Fibroblast of pulmonary artery (primary cell): ENCODE results near the gene ENTPD1.

Experiments
- DNase-seq: peaks from one replicate; pipeline ENCODE4 v3.0.0-alpha.2; 2010; ENCODE audit warnings: low read depth
- H3K4me3 ChIP-seq: replicated peaks from 2 replicates; pipeline ENCODE4 v1.5.1; 2011; ENCODE audit warnings: low read depth, mild to moderate bottlenecking, control low read depth, low read length, moderate library complexity
- TF ChIP-seq, protein P1 (sequence below): IDR thresholded peaks from 2 replicates; pipeline ENCODE4 v1.5.1; 2011; ENCODE audit warnings: mild to moderate bottlenecking, control low read depth, low read length, inconsistent platforms; ENCODE audit errors: missing control alignments

ENTPD1 gene

DNA sequence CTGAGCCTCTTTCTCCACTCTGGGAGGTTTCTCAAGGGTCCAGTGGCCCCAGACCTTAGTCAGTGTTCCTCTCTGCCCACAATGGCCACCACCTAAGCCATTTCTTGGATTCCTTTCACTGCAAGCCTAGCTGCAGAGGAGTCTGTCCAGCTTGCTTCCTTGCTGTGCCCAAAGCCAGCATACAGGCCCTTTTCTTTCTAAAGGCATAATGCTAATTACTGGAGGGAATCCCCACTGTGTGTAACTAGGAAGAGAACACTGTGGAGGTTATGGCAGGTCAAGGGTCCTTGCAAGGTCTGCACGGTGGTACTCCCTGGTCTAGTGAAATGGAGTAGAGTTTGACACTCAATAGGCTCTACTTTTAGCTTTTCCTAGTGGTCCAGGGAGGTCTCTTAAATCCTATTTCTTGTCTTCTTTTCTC is 81.4 kb downstream of the ENTPD1 start:
- no peak for DNase-seq
- H3K4me3 ChIP-seq: no peak overlapping the region
- TF ChIP-seq, protein P1, sequence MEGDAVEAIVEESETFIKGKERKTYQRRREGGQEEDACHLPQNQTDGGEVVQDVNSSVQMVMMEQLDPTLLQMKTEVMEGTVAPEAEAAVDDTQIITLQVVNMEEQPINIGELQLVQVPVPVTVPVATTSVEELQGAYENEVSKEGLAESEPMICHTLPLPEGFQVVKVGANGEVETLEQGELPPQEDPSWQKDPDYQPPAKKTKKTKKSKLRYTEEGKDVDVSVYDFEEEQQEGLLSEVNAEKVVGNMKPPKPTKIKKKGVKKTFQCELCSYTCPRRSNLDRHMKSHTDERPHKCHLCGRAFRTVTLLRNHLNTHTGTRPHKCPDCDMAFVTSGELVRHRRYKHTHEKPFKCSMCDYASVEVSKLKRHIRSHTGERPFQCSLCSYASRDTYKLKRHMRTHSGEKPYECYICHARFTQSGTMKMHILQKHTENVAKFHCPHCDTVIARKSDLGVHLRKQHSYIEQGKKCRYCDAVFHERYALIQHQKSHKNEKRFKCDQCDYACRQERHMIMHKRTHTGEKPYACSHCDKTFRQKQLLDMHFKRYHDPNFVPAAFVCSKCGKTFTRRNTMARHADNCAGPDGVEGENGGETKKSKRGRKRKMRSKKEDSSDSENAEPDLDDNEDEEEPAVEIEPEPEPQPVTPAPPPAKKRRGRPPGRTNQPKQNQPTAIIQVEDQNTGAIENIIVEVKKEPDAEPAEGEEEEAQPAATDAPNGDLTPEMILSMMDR: no peak

DNA sequence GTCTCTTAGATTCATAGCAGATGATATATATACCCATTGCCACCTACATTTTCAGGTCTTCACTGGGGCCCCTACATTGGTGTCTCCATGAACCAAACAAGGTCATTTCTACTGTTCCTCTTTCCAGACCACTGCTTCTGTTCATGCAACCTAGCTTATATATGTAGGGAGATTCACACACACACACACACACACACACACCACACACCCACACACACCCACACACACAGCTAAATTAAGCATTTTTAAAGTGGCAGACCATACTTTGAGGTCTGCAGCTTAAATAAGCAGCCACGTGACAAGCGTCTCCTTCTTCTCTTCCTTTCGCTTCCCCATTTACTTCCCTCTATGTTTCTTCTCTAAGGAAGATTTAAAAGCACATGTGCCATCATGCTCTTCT is 81.8 kb downstream of the ENTPD1 start:
- TF ChIP-seq, protein P1: no peak
- DNase-seq: no peak
- no peak overlapping the region for H3K4me3 ChIP-seq

DNA sequence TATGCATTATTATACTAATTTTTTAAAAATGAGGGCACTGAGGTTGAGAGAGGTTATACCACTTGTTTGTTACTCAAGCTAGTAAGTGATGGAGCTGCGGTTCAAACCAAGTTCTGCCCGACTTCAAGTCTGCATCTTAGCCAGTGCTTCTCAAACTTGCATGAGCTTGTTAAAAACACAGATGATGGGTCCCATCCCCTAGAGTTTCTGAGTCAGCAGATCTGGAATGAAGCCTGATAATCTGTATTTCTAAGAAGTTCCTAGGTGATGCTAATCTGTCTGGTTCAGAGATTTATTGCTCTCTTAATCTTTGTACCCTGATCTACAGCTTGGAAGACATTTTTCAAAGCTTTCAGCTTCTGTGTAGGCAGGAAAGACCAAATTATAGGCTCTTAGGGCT is 84.2 kb downstream of the ENTPD1 start:
- TF ChIP-seq, protein P1: no peak
- no peak overlapping the region for H3K4me3 ChIP-seq
- no peak for DNase-seq

DNA sequence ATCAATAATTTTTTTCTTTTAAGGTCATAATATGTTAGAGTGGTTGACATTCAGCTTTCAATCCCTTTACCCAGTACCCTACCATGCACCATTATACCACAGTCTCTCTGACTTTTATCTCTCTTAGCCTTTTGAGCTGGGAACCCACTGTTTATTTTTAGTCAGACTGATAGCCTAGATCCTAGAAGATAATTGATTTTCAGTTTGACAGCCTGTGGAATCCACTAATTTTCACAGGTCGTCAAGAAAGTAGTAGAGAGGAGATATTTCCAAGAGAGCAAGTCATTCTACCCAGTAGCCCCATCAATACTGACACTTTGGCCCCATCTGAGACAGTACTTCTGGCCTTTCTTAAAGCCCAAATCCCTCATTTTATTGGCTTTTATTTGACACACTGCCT is 84.7 kb downstream of the ENTPD1 start:
- H3K4me3 ChIP-seq: no peak overlapping the region
- TF ChIP-seq, protein P1: no peak
- no peak for DNase-seq

DNA sequence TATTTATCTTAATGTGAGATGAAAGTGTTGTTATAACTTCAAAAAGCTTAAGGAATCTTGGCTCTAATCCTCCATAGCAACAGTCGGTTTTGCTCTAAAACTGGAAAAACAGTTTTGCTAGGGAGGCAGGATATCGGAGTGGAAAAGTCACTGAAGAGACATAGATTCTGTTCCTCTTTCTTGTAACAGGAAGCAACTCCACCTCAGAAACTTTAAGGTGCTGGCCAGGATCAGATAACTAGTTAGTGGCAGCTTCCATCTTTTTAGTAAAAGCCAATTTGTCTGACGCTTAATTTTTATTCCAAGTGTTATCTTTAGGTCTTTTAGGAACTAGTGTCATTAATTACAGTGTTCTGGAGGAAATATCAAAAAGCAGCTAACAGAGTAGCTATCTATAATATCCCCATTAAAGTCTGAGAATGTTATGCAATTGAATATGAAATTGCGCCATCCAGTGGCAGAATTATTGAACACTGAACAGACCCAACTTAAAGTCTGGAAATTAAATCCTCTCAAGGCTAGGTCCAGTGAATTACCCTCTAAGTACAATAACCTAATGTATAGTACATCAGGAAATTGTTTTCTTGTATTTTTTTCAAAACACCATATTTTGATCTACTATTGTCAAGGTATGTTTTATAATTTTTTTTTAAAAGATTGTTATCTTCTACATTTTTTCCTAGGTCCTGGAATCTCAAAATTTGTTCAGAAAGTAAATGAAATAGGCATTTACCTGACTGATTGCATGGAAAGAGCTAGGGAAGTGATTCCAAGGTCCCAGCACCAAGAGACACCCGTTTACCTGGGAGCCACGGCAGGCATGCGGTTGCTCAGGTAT is 85.9 kb downstream of the ENTPD1 start:
- TF ChIP-seq, protein P1: peak; percentile 62
- no peak overlapping the region for H3K4me3 ChIP-seq
- peak; percentile 87 for DNase-seq

DNA sequence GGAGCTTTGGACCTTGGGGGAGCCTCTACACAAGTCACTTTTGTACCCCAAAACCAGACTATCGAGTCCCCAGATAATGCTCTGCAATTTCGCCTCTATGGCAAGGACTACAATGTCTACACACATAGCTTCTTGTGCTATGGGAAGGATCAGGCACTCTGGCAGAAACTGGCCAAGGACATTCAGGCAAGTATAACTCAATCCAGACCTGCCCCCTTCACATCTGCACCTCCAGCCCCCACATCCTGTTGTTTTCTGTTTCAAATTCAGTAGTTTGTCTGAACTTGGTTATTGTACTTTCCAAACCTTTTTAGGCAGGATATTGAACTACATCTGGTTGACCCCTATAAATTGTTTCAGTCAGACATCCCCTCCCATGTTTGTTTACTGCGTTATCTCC is 89.4 kb downstream of the ENTPD1 start:
- TF ChIP-seq, protein P1: no peak
- no peak overlapping the region for H3K4me3 ChIP-seq
- no peak for DNase-seq

DNA sequence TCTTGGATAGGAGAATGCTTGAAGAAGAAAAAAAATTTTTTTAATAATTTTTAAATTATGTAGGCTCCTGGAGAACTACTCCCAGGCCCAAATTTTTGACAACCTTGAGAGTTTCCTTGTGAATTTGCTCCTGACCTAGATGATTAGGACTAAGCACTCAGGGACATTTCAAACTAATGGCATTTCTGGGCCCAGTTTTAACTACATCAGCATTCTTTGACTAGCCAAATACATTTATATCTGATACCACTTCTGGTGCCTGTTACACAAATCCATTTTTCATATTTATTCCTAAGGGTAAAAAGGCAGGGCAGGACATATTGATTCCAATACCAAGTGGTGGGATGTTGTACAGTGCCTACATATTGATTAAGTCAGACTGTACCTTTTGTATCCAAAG is 91.0 kb downstream of the ENTPD1 start:
- DNase-seq: no peak
- TF ChIP-seq, protein P1: no peak
- no peak overlapping the region for H3K4me3 ChIP-seq
